Tibial nerve (tissue), 4 donors: ENCODE data around the gene CDPF1.

Experiments used
- EP300 ChIP-seq, 2 donors: sonication (generic); formaldehyde crosslinking; IDR thresholded peaks; one replicate each; pipeline ENCODE4 v1.6.1; 2017; ENCODE audit warnings: antibody characterized with exemption in 2 of 2, mild to moderate bottlenecking in 1 of 2
- POLR2A ChIP-seq, 2 donors: fragments of 450-650 bp; IDR thresholded peaks; one replicate each; pipeline ENCODE4 v1.6.1; 2017; ENCODE audit warnings: antibody characterized with exemption in 2 of 2, mild to moderate bottlenecking in 2 of 2, moderate library complexity in 2 of 2
- TF ChIP-seq, protein P1 (sequence below), 5 experiments: fragments of 200-600 bp in 3 of 5; fragments of 450-650 bp in 2 of 5; sonication (generic) in 3 of 5; IDR thresholded peaks; one replicate each; pipeline ENCODE4 v1.5.1; 2016 to 2019; ENCODE audit warnings: antibody characterized with exemption in 5 of 5, mild to moderate bottlenecking in 3 of 5, moderate library complexity in 2 of 5

DNA sequence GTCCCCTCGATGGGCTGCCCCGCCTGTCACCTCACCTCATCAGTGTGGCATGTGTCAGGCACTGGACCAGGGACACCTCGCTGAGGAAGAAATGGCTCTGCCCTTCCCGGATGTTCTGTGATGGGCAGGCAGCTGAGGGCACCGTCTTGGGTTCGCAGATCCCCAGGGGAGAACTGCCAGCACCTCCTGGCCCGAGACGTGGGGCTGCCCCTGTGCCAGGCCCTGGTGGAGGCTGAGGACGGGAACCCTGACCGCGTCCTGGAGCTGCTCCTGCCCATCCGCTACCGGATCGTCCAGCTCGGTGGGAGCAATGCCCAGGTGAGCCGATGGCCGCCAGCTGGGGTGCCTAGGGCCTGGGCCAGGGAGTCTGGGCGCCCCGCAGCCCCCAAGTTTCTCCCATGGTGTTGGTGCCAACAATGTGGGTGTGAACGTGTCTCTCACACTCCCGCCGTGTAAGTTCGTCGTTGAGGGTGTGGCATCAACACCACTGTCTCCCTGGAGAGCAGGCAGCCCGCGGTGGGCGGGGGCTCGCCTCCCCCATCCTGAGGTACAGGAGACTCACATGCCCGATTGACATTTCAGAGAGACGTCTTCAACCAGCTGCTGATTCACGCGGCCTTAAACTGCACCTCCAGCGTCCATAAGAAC lies 39.3 kb upstream of the CDPF1 start:
- TF ChIP-seq, protein P1, sequence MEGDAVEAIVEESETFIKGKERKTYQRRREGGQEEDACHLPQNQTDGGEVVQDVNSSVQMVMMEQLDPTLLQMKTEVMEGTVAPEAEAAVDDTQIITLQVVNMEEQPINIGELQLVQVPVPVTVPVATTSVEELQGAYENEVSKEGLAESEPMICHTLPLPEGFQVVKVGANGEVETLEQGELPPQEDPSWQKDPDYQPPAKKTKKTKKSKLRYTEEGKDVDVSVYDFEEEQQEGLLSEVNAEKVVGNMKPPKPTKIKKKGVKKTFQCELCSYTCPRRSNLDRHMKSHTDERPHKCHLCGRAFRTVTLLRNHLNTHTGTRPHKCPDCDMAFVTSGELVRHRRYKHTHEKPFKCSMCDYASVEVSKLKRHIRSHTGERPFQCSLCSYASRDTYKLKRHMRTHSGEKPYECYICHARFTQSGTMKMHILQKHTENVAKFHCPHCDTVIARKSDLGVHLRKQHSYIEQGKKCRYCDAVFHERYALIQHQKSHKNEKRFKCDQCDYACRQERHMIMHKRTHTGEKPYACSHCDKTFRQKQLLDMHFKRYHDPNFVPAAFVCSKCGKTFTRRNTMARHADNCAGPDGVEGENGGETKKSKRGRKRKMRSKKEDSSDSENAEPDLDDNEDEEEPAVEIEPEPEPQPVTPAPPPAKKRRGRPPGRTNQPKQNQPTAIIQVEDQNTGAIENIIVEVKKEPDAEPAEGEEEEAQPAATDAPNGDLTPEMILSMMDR (IDR thresholded peaks at IDR 0.05), result no peak
- no peak for TF ChIP-seq POLR2A (IDR thresholded peaks at IDR 0.05)
- no peak for TF ChIP-seq EP300 (IDR thresholded peaks at IDR 0.05)
